ENCODE results near the gene RER1.

RER1 gene

DNA sequence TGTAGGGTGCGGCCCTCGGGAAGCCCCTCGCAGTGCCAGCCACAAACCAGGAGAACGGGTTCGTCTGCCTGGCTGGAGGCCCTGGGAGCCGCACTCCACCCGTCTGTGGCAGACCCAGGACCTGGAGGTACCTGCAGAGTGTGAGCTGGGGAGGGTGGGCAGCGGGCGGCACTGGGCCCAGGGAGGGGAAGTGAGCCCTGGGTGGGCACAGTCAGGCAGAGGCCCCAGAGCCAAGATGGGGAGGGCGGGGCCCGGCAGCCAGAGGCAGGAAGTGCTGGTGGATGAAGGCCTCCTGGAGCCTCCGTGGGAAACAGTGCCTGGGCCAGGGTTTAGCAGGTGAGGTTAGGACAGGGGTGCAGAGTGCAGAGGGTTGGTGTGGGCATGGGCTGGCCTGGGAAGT, 24.8 kb downstream of the RER1 start:
- Histone ChIP-seq H3K79me2 (ENCODE audit: insufficient read depth, low read length) (no peaks in the 10 kb centered on the region), H3K9me2 (replicated peaks; ENCODE audit: insufficient read depth, low read length) (no peaks in the 10 kb centered on the region), H3K4me3 (ENCODE audit: insufficient read depth, low read length, poor library complexity, severe bottlenecking) (no peak overlapping the region), H3K4me2 (ENCODE audit: low read depth, low read length, poor library complexity, severe bottlenecking) (no peak overlapping the region), H2AFZ (ENCODE audit: low read depth, low read length, severe bottlenecking) (no peak overlapping the region), H3F3A (ENCODE audit: insufficient read depth) (no peaks in the 10 kb centered on the region), H3K27me3 (ENCODE audit: low read length) (no peaks in the 10 kb centered on the region), H3K27ac (ENCODE audit: low read depth, low read length) (no peak overlapping the region), H4K20me1 (ENCODE audit: low read depth, low read length) (no peaks in the 10 kb centered on the region), H3K9ac (ENCODE audit: low read length) (no peak overlapping the region), H3K36me3 (ENCODE audit: low read length) (no peaks in the 10 kb centered on the region), H3K9me3 (ENCODE audit: insufficient read depth, low read length) (no peaks in the 10 kb centered on the region)
- no peak for TF ChIP-seq EZH2phosphoT487 (conservative IDR thresholded peaks at IDR 0.05; ENCODE audit: low read length)
- TF ChIP-seq, protein P1, sequence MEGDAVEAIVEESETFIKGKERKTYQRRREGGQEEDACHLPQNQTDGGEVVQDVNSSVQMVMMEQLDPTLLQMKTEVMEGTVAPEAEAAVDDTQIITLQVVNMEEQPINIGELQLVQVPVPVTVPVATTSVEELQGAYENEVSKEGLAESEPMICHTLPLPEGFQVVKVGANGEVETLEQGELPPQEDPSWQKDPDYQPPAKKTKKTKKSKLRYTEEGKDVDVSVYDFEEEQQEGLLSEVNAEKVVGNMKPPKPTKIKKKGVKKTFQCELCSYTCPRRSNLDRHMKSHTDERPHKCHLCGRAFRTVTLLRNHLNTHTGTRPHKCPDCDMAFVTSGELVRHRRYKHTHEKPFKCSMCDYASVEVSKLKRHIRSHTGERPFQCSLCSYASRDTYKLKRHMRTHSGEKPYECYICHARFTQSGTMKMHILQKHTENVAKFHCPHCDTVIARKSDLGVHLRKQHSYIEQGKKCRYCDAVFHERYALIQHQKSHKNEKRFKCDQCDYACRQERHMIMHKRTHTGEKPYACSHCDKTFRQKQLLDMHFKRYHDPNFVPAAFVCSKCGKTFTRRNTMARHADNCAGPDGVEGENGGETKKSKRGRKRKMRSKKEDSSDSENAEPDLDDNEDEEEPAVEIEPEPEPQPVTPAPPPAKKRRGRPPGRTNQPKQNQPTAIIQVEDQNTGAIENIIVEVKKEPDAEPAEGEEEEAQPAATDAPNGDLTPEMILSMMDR (IDR thresholded peaks at IDR 0.05; ENCODE audit: insufficient read depth, low read length, poor library complexity, severe bottlenecking), result no peak

DNA sequence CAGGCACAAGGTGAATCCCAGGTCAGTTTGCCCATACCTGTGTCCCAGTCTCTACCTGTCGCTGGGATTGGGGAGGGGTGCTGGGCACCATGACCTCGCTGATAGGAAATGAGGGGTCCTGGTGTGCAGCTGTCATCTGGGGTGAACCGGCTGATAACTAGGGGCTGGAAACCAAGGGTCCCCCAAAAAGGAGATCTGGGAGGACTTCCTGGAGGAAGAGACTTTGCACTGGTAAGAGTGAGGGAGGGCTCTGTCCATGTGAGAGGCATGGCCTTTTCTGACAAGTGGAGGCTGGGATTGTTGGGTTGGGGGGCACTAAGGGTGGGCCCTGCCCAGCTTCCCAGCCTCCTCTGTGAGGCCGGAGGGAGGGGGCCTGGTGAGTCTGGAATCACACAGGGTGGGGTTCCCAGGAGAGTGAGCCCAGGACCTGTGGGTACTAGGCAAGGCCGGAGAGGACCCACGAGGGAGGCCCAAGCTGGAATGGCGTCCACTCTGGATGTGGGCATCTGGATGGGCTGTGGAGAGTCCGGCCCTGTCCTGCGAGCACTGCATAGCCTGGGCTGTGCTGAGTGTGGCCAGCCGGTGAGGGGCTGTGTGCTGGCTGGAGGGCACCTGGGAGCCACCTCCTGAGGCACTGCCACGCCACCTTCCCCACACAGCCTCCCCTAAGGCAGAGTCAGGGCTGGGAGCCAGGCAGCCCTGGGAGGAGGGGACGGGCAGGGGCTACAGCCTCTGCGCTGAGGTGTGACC, 25.6 kb downstream of the RER1 start:
- Histone ChIP-seq H3K36me3 (ENCODE audit: low read length) (no peaks in the 10 kb centered on the region), H3K27ac (ENCODE audit: low read depth, low read length) (no peak overlapping the region), H3K4me2 (ENCODE audit: low read depth, low read length, poor library complexity, severe bottlenecking) (no peak overlapping the region), H2AFZ (ENCODE audit: low read depth, low read length, severe bottlenecking) (no peak overlapping the region), H3K27me3 (ENCODE audit: low read length) (no peaks in the 10 kb centered on the region), H4K20me1 (ENCODE audit: low read depth, low read length) (no peaks in the 10 kb centered on the region), H3K9me3 (ENCODE audit: insufficient read depth, low read length) (no peaks in the 10 kb centered on the region), H3K9ac (ENCODE audit: low read length) (no peak overlapping the region), H3F3A (ENCODE audit: insufficient read depth) (no peaks in the 10 kb centered on the region), H3K79me2 (ENCODE audit: insufficient read depth, low read length) (no peaks in the 10 kb centered on the region), H3K4me3 (ENCODE audit: insufficient read depth, low read length, poor library complexity, severe bottlenecking) (no peak overlapping the region), H3K9me2 (replicated peaks; ENCODE audit: insufficient read depth, low read length) (no peaks in the 10 kb centered on the region)
- no peak for TF ChIP-seq EZH2phosphoT487 (conservative IDR thresholded peaks at IDR 0.05; ENCODE audit: low read length)
- TF ChIP-seq, protein P1 (IDR thresholded peaks at IDR 0.05; ENCODE audit: insufficient read depth, low read length, poor library complexity, severe bottlenecking), result no peak

DNA sequence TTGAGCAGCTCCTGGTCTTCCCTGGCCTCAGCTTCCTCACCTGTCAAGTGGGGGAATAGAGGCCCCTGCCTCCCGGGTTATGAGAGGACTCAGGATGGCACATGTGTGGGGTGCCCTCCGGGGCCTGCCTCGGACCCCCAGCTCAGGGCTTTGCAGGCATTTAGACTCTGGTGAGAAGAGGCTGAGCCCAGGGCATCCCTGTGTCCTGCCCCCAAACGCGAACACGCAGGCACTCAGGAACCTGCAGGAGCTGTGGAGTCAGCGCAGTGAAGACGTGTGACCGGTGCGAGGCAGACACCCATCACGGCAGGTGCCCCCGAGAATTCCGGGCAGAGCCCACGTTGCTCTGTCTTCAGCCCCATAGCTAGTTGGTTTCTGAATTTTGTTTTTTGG, 26.2 kb downstream of the RER1 start:
- TF ChIP-seq EZH2phosphoT487 (conservative IDR thresholded peaks at IDR 0.05; ENCODE audit: low read length), result no peak
- Histone ChIP-seq H3K9ac (ENCODE audit: low read length) (no peak overlapping the region), H3K4me2 (ENCODE audit: low read depth, low read length, poor library complexity, severe bottlenecking) (no peak overlapping the region), H3F3A (ENCODE audit: insufficient read depth) (no peaks in the 10 kb centered on the region), H4K20me1 (ENCODE audit: low read depth, low read length) (no peaks in the 10 kb centered on the region), H3K9me3 (ENCODE audit: insufficient read depth, low read length) (no peaks in the 10 kb centered on the region), H3K27ac (ENCODE audit: low read depth, low read length) (no peak overlapping the region), H3K36me3 (ENCODE audit: low read length) (no peaks in the 10 kb centered on the region), H3K9me2 (replicated peaks; ENCODE audit: insufficient read depth, low read length) (no peaks in the 10 kb centered on the region), H3K27me3 (ENCODE audit: low read length) (no peaks in the 10 kb centered on the region), H3K79me2 (ENCODE audit: insufficient read depth, low read length) (no peaks in the 10 kb centered on the region), H3K4me3 (ENCODE audit: insufficient read depth, low read length, poor library complexity, severe bottlenecking) (no peak overlapping the region), H2AFZ (ENCODE audit: low read depth, low read length, severe bottlenecking) (no peak overlapping the region)

DNA sequence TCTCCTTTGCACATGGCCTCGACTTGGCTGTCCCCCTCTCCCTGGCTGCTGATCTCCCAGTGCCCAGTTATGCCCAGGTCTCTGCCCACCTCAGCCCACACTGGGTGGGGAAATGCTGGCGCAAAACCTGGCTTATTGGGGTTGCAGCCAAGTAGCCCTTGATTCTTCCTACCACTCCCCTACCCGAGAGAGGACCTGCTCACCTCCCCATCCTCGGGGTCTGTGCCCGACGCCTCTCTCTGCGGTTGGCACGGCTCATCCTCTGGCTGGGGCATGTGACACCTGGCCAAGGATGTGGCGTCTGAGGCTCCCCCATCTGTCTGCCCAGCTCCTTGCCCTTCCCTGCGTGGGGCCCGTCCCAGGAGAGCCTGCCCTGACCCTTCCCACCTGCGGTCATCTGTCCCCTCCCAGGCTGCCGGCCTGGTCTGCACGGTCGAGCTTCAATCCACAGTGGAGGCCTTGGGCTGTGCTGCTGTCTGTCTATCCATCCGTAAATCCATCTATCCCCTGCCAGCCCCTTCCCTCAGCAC, 27.2 kb downstream of the RER1 start:
- no peaks in the 10 kb centered on the region for H3K9me3 ChIP-seq (ENCODE audit: insufficient read depth, low read length)
- no peak overlapping the region for H3K9ac ChIP-seq (ENCODE audit: low read length)
- TF ChIP-seq, protein P1 (IDR thresholded peaks at IDR 0.05; ENCODE audit: insufficient read depth, low read length, poor library complexity, severe bottlenecking), result no peak
- no peak for TF ChIP-seq EZH2phosphoT487 (conservative IDR thresholded peaks at IDR 0.05; ENCODE audit: low read length)
- H3K4me2 ChIP-seq (ENCODE audit: low read depth, low read length, poor library complexity, severe bottlenecking), result no peak overlapping the region
- no peaks in the 10 kb centered on the region for H3K9me2 ChIP-seq (replicated peaks; ENCODE audit: insufficient read depth, low read length)
- no peaks in the 10 kb centered on the region for H3K27me3 ChIP-seq (ENCODE audit: low read length)
- no peak overlapping the region for H2AFZ ChIP-seq (ENCODE audit: low read depth, low read length, severe bottlenecking)
- H4K20me1 ChIP-seq (ENCODE audit: low read depth, low read length), result no peaks in the 10 kb centered on the region
- no peaks in the 10 kb centered on the region for H3F3A ChIP-seq (ENCODE audit: insufficient read depth)
- H3K79me2 ChIP-seq (ENCODE audit: insufficient read depth, low read length), result no peaks in the 10 kb centered on the region
- no peaks in the 10 kb centered on the region for H3K36me3 ChIP-seq (ENCODE audit: low read length)
- no peak overlapping the region for H3K4me3 ChIP-seq (ENCODE audit: insufficient read depth, low read length, poor library complexity, severe bottlenecking)
- H3K27ac ChIP-seq (ENCODE audit: low read depth, low read length), result no peak overlapping the region

All from SU-DHL-6 (cell line).